ENCODE measurements around the gene PLSCR3.

DNA sequence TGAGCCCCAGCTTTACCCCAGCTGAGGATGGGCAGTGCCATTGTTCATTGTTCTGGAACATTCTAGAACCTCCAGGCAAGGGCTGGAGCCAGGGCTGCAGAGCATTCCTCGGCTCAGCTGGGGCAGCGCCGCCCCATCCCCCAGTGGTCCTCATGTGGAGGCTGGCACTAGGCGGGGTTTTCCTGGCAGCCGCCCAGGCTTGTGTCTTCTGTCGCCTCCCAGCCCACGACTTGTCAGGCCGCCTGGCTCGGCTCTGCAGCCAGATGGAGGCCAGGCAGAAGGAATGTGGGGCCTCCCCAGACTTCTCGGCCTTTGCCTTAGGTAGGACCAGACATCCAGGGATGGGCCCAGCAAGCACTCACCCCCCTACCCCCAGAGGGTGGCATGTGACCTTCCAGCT is 39.3 kb downstream of the PLSCR3 start, which contains the start of gene TMEM95:
- TF ChIP-seq POLR2AphosphoS5 (IDR thresholded peaks at IDR 0.05; ENCODE audit: low read depth) = no peak
- TF ChIP-seq, protein P1, sequence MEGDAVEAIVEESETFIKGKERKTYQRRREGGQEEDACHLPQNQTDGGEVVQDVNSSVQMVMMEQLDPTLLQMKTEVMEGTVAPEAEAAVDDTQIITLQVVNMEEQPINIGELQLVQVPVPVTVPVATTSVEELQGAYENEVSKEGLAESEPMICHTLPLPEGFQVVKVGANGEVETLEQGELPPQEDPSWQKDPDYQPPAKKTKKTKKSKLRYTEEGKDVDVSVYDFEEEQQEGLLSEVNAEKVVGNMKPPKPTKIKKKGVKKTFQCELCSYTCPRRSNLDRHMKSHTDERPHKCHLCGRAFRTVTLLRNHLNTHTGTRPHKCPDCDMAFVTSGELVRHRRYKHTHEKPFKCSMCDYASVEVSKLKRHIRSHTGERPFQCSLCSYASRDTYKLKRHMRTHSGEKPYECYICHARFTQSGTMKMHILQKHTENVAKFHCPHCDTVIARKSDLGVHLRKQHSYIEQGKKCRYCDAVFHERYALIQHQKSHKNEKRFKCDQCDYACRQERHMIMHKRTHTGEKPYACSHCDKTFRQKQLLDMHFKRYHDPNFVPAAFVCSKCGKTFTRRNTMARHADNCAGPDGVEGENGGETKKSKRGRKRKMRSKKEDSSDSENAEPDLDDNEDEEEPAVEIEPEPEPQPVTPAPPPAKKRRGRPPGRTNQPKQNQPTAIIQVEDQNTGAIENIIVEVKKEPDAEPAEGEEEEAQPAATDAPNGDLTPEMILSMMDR (conservative IDR thresholded peaks at IDR 0.05; ENCODE audit: low read depth in 2 of 2) = no peak
- no peak for TF ChIP-seq EZH2 (IDR thresholded peaks at IDR 0.05; ENCODE audit: low read depth, unreplicated experiment)
- TF ChIP-seq EZH2phosphoT487 (IDR thresholded peaks at IDR 0.05; ENCODE audit: unreplicated experiment) = no peak
- TF ChIP-seq CREB1 (CRISPR knock-in tag; IDR thresholded peaks at IDR 0.05; ENCODE audit: low read depth) = no peak
- TF ChIP-seq, protein P2, sequence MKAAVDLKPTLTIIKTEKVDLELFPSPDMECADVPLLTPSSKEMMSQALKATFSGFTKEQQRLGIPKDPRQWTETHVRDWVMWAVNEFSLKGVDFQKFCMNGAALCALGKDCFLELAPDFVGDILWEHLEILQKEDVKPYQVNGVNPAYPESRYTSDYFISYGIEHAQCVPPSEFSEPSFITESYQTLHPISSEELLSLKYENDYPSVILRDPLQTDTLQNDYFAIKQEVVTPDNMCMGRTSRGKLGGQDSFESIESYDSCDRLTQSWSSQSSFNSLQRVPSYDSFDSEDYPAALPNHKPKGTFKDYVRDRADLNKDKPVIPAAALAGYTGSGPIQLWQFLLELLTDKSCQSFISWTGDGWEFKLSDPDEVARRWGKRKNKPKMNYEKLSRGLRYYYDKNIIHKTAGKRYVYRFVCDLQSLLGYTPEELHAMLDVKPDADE (IDR thresholded peaks at IDR 0.05) = no peak
- TF ChIP-seq, protein P3, sequence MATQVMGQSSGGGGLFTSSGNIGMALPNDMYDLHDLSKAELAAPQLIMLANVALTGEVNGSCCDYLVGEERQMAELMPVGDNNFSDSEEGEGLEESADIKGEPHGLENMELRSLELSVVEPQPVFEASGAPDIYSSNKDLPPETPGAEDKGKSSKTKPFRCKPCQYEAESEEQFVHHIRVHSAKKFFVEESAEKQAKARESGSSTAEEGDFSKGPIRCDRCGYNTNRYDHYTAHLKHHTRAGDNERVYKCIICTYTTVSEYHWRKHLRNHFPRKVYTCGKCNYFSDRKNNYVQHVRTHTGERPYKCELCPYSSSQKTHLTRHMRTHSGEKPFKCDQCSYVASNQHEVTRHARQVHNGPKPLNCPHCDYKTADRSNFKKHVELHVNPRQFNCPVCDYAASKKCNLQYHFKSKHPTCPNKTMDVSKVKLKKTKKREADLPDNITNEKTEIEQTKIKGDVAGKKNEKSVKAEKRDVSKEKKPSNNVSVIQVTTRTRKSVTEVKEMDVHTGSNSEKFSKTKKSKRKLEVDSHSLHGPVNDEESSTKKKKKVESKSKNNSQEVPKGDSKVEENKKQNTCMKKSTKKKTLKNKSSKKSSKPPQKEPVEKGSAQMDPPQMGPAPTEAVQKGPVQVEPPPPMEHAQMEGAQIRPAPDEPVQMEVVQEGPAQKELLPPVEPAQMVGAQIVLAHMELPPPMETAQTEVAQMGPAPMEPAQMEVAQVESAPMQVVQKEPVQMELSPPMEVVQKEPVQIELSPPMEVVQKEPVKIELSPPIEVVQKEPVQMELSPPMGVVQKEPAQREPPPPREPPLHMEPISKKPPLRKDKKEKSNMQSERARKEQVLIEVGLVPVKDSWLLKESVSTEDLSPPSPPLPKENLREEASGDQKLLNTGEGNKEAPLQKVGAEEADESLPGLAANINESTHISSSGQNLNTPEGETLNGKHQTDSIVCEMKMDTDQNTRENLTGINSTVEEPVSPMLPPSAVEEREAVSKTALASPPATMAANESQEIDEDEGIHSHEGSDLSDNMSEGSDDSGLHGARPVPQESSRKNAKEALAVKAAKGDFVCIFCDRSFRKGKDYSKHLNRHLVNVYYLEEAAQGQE (IDR thresholded peaks at IDR 0.05; ENCODE audit: unreplicated experiment) = no peak
- no peak for TF ChIP-seq JUNB (IDR thresholded peaks at IDR 0.05; ENCODE audit: unreplicated experiment)
- TF ChIP-seq STAT1 (IDR thresholded peaks at IDR 0.05; ENCODE audit: unreplicated experiment) = no peak
- no peak for TF ChIP-seq ZNF331 (CRISPR knock-in tag; IDR thresholded peaks at IDR 0.05; ENCODE audit: low read depth)
- no peak for TF ChIP-seq ZNF462 (CRISPR knock-in tag; IDR thresholded peaks at IDR 0.05)
- no peak for TF ChIP-seq NANOG (IDR thresholded peaks at IDR 0.05; ENCODE audit: borderline replicate concordance)
- TF ChIP-seq ZNF114 (CRISPR knock-in tag; IDR thresholded peaks at IDR 0.05) = no peak

All from GM23338 (cell line).